ENCODE measurements around the gene OR5H15. TPM values are rescaled to one million over a fixed set of nuclear protein-coding genes. Genes with fewer than 3 reads are reported as not detected.

Gene OR5H15
- total RNA-seq = not detected in 2 replicates

GRCh38 chr3:98166396-98166795 is at the start of gene OR5H15:
Gene OR5H15, plus strand, starts transcription at chr3:98166696. Its CDS starts 2,004 bp downstream, at chr3:98168700.

GRCh38 chr3:98130421-98130820 is 36.1 kb upstream of the OR5H15 start, which contains the start of gene OR5H1:
Gene OR5H1, plus strand, starts transcription at chr3:98130721. Its CDS starts 1,977 bp downstream, at chr3:98132698.

GRCh38 chr3:98147179-98147578 is 19.3 kb upstream of the OR5H15 start, which contains the start of gene OR5H14:
Gene OR5H14, plus strand, starts transcription at chr3:98147479. Its CDS starts 1,907 bp downstream, at chr3:98149386.

Other genes starting within 250 kb of the OR5H15 start
- gene RIOX2, start 194.3 kb upstream of the OR5H15 start, total RNA-seq = 17.1 and 18.9 TPM in 2 replicates
- gene GABRR3, start 131.4 kb upstream of the OR5H15 start, total RNA-seq = not detected in 2 replicates
- gene OR5AC2, start 79.5 kb upstream of the OR5H15 start, total RNA-seq = not detected in 2 replicates
- gene OR5H1, start 36.0 kb upstream of the OR5H15 start, total RNA-seq = not detected in 2 replicates
- gene OR5H14, start 19.2 kb upstream of the OR5H15 start, total RNA-seq = not detected in 2 replicates
- not detected in 2 replicates for gene OR5H6, start 97.5 kb downstream of the OR5H15 start, total RNA-seq
- gene OR5H2, start 115.8 kb downstream of the OR5H15 start, total RNA-seq = not detected in 2 replicates
- not detected in 2 replicates for gene OR5K4, start 187.2 kb downstream of the OR5H15 start, total RNA-seq
- not detected in 2 replicates for gene OR5K3, start 224.0 kb downstream of the OR5H15 start, total RNA-seq